Measurements from ENCODE around the gene DMRT2.

The DMRT2 gene

DNA sequence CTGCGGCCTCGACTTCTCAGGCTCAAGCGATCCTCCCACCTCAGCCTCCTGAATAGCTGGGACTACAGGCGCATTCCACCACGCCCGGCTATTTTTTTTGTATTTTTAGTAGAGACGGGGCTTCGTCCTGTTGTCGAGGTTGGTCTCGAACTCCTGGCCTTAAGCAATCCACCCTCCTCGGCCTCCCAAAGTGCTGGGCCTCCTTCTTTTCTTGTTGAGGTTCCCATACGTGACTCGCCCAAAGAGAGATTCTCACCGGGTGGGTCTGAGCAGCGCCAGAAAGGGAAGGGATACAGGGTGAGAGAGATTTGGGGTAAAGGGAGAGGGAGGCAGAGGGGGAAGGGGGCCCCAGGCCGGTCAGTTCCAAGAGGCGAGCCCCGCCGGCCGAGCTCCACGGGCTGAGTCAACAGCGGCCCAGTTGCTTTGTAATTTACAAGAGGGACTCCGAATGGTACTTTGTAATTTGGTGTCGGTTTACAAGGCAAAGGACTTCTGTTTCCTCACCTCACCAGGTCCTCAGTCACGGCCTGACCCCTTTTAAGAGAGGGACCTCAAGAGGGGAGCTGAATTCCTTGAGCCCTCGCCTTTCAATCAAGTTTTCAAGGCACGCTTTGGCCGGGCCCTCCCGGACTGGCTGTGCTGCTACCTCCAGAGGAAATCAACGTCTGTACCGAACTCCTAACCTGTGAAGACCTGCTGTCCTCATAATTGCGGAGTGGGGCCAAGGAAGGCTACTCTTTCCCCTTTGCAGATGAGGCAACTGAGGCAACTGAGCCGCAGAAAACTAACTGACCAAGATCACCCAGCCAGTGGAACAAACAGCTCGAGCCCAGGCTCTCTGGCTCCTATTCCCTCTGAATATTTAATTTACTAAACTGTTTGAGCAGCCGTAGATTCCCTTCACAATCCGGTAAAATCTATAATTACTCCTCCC is 3.3 kb upstream of the DMRT2 start:
- DNase-seq = peak in 1 of 56 donors; percentile 10

DNA sequence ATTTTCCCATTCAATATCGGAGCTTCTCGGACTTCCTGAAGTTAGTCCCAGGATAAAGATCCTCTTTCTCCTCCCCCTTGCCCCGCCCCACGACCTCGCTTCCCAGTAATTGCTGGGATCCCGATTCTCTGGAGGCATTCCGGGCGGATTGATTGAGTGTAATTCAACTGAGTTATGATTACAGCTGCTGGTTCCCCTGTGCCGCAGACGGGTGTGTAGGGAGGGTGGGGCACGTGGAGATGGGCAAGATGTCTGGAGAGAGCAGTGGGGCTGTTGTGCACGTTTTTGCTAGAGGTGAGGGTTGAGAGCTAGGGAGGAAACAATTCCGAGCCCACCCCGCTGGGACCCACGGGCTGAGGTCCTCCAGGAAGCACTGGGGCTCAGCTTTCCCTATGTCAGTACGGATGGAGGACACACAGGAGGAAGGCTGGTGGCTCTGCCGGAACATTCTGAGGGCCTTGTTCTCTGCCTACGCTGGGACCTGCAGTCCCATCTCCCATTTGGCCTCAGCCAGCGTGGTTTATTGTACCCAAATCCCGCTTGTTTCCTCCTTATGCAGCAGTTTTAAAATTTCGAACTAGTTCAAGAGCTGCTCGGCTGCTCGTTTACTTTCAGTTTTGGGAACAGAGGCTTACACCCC is 2.4 kb upstream of the DMRT2 start:
- DNase-seq = peak in 7 of 56 donors; percentile 10 to 50 (median 16)

GRCh38 chr9:1048231-1048619 is 1.9 kb upstream of the DMRT2 start:
- DNase-seq = peak in 1 of 56 donors; percentile 8

GRCh38 chr9:1048811-1049210 is 1.3 kb upstream of the DMRT2 start:
- peak in 1 of 56 donors; percentile 8 for DNase-seq

DNA sequence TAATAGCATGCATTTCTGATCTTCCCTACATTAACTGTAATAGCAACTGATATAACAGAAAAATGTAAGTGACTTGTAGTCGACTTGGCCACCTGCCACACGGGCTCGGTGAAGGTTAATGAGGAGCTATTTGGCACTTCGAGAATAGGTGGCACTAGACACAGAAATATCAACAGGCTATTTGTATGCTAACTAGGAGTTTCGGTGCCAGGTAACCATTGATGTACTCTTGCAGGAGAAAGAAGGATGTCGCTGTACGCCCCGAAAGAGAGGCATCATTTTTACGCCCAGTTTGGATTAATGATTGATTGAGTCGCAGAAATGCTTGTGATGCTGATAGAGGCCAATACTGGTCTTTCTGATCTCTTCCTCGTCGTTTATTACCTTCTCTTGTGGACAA is 516 bp upstream of the DMRT2 start:
- peak in 2 of 56 donors; percentile 9 to 35 for DNase-seq

DNA sequence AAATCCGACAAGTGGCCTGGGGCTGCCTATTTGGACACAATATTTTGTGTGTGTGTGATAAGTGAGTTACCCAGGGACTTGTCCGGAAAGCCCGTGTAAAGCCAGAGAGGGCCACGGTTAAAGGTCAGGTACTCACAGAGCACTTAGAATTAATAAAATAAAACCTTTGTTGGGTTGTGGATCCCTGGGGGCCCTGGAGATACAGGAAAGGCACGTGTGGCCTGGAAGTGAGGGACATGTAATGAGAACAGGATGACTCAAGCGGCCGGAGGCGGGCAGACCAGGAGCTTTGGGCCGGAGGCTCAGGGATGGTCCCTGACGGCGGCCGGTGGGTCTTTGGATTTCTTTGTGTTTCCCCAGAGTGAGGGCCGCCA is 1.0 kb downstream of the DMRT2 start:
- DNase-seq = peak in 2 of 56 donors; percentile 11 to 56

DNA sequence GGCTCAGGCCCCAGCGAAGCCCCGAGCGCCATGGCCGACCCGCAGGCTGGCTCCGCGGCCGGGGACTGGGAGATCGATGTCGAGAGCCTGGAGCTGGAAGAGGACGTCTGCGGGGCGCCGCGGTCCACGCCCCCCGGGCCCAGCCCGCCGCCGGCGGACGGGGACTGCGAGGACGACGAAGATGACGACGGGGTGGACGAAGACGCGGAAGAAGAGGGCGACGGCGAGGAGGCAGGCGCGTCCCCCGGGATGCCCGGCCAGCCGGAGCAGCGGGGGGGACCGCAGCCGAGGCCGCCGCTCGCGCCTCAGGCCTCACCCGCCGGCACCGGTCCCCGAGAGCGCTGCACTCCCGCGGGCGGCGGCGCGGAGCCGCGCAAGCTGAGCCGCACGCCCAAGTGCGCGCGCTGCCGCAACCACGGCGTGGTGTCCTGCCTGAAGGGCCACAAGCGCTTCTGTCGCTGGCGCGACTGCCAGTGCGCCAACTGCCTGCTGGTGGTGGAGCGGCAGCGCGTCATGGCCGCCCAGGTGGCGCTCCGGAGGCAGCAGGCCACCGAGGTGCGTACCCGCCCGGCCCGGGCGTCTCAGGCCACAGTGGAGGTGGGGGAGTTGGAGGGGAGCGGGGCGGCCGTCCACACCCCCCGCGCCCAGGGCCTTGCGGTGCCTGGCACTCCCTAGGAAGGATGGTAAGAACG is 1.6 kb downstream of the DMRT2 start:
- peak in 37 of 56 donors; percentile 7 to 70 (median 44) for DNase-seq

- DNase-seq = peak in 10 of 56 donors; percentile 30 to 68 (median 40)
Observed at GRCh38 chr9:1052365-1053281, 2.5 kb downstream of the DMRT2 start.

DNA sequence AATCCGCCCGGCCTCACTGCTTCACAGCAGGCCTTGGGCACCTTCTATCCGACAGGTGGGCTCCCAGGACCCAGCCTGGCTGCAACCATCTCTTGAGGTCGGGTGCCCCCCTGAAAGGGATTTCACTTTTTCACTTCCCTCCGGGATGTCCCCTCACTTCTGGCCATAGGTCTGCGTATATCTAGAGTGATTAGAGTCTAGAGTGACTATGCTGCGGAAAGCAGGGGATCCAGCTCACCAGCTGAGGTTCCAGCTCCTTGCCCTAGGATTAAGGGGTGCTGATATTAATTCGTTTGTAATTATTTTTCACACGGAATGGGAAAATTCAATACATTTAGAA is 3.1 kb downstream of the DMRT2 start:
- DNase-seq = no peak

- DNase-seq = no peak
Observed at GRCh38 chr9:1053986-1054425, 3.8 kb downstream of the DMRT2 start.

DNA sequence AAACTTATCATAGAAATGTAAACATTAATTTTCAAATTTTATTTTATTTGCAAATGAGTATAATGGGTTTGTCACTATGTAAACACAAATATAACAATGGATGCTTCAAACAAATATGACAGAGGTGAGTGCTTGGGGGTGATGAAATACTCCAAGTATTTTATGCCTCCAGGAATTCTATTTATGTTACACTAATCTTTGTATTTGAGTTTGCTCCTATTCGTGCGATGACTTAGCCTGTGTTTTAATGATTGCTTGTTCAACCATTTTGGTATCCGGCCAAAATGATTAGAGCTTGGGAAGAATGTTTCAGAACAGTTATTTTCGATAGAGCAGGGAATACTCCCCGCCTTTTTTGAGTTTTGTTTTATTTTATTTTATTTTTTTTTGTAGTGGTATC is 5.0 kb downstream of the DMRT2 start:
- DNase-seq = no peak

DNA sequence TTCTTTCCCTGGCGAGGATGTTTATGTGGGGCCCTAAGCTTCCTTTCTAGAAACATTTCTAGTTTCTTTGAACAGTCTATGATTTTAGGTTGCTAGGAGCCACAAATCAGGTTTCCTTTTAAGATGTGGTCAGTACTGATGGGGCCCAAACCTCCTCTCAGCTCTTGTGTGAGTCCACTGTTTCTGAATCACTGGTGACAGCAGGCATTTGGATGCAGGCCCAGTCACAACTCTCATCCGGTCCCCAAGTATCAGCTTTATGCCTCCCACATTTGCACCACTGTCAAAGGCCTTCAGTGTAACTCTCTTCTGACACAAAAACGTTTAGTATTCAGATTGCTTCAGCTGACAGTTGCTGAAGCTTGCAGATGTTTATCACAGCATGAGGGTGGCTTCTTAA is 7.8 kb downstream of the DMRT2 start:
- peak in 47 of 56 donors; percentile 14 to 86 (median 66) for DNase-seq

GRCh38 chr9:1058826-1059487 is 8.8 kb downstream of the DMRT2 start:
- no peak for DNase-seq

DNA sequence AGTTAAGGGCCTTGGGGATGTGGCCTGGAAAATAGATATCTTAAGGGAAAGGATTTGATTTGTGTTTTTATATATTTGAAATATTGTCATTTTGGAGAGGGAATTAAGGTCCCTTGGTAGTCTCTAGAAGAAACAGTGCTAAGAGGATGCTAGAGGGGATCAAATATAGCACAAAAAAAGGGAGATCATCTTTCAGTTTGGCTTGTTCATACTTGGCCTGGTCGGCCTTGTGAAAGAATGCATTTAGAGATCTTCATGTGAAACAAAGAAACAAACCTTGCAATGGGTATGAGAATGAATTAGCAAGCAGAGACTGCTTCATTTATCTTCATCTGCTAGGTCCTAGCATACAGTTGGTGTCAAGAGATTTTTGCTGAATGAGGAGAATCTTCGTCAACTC is 15.0 kb downstream of the DMRT2 start:
- no peak for DNase-seq

DNA sequence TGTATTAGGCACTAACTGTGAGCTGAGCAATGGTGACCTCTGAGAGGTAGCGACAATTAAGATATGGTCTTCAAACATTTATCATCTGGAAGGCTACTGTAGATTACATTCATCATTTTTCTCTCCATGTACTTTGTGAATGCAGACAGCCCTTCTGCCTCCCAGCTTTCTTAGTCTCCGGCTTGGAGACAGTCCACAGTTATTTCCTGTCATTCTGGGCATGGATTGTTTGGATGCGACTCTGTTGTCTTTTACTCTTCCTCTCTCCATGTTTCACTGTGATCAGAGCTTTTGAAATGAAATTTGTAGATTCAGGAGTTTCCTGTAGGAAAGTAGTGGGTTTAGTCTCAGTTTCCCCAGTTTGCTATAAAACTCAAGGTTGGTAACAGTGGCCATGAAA is 20.5 kb downstream of the DMRT2 start:
- DNase-seq = no peak

GRCh38 chr9:1071730-1072129 is 21.6 kb downstream of the DMRT2 start:
- DNase-seq = no peak

DNA sequence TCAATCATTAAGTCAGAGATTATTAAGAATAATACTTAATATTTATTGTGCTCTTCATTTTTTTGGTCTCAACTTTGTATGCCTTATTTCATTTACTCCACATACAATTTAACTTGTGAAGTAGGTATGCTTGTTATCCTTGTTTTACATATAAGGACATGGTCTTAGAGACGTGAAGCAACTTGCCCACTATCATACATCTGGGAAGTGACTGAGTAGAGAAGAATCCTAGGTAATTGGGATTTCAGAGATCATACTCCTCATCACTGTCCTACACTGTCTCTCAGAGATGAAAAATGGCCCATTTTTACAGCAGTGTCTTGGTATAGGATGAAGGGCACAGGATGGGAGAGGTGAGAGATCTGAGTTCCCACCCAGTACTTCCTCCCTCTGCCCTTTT is 23.3 kb downstream of the DMRT2 start:
- no peak for DNase-seq

GRCh38 chr9:1077616-1078015 is 27.5 kb downstream of the DMRT2 start:
- no peak for DNase-seq

DNA sequence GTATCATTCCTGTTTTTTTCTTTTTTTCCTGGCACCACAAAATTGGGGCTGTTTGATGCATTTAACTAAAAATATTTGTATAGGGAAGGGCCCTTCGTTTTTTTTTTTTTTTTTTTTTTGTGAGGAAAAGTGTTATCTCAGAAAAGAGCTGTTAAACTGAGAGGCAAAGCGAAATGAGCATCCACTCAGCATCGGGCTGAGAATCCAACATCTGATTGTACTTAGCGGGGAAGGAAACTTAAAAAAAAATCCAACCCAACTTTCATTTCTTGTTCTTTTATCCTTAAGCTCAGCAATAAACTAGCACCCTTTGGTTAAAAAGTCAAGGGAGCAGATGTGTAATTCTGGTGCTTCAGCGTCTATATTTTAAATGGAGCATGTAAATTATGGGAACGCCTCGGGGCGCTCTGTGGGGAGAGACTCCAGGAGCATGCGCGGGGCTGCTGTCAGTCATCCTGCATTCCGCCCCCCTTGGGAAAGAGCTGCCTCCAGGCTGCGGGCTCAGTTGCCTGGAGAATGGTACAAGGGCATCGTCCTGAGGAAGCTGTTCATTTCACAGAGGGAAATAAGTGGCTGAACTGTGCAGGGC is 33.3 kb downstream of the DMRT2 start:
- DNase-seq = peak in 52 of 56 donors; percentile 2 to 84 (median 58)

DNA sequence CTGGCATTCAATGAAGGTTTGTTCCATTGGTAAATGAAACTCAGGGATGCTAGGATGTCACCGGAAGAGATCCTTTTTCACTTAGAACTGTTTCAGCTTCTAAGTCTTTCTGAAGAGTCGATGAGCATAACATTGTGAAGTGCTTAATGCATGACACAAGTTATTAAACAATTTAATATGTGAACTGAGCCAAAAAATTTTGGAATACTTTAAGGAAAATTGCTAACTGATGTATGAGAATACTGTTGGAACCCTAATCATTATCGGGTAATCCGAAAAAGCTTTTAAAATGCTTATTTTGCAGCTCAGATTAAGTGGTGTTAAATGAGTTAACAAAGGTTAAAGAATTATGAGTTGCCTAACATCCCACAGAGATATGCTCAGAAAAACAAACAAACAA is 34.9 kb downstream of the DMRT2 start:
- no peak for DNase-seq

All from nucleus accumbens (tissue), 56 donors.